GM12878 (cell line): Measurements from ENCODE around the gene HDDC3. TPM values are rescaled to one million over a fixed set of nuclear protein-coding genes. Genes with fewer than 3 reads are reported as not detected.

Experiments used
- ATAC-seq: fragments of 200-7000 bp; cut with Tn5 transposase; 3 replicates; pipeline ENCODE4 v1.9.1; 2020; ENCODE audit warnings: mild to moderate bottlenecking, moderate library complexity
- BruUV-seq: library from RNA; stranded (reverse); fragments of 400-500 nt; replicated peaks from 2 replicates; lab custom pipeline; 2021; lab: Mats Ljungman, UMichigan
- CTCF ChIA-PET: fragments of 300-600 bp; sonication (Branson Sonifier 250); formaldehyde crosslinking; extraction: SDS; loops from one replicate; lab custom pipeline; 2021; ENCODE audit warnings: inconsistent platforms; lab: Yijun Ruan, JAX
- POLR2A ChIA-PET: fragments of 350-600 bp; formaldehyde crosslinking; extraction: SDS; loops from one replicate; lab custom pipeline; 2021; ENCODE audit warnings: inconsistent platforms; lab: Charles Lee
- RAD21 ChIA-PET: fragments of 300-600 bp; sonication (Branson Sonifier 250); formaldehyde crosslinking; loops from one replicate; lab custom pipeline; 2023; ENCODE audit warnings: antibody characterized with exemption; ENCODE audit not compliant: unreplicated experiment; lab: Charles Lee
- SMC1A ChIA-PET: fragments of 300-600 bp; sonication (Branson Sonifier 250); formaldehyde crosslinking; loops from one replicate; lab custom pipeline; 2023; ENCODE audit not compliant: unreplicated experiment, uncharacterized antibody; lab: Charles Lee
- DNase-seq: peaks from one replicate; pipeline ENCODE4 v3.0.0-alpha.2; 2011; ENCODE audit warnings: low read depth, low spot score
- FAIRE-seq: peaks from 3 replicates; lab custom pipeline; 2011; peaks lifted over from hg19 to GRCh38; lab: Jason Lieb, UNC
- H2AFZ ChIP-seq: 2 replicates; pipeline ENCODE4 v1.6.0; 2011; ENCODE audit warnings: low read depth, low read length, control low read depth; ENCODE audit not compliant: control insufficient read depth
- H3K27ac ChIP-seq: 2 replicates; pipeline ENCODE4 v1.5.1; 2011; ENCODE audit warnings: control low read depth; ENCODE audit not compliant: control insufficient read depth, insufficient read depth
- H3K27me3 ChIP-seq, 2 experiments: replicated peaks in 1 of 2; 2 replicates each; pipeline versions ENCODE4 v1.6.0 to v1.6.1; 2011; ENCODE audit warnings: low read length in 1 of 2; ENCODE audit not compliant: control insufficient read depth in 2 of 2, insufficient read depth in 2 of 2
- H3K36me3 ChIP-seq, 2 experiments: 2 replicates each; pipeline ENCODE4 v1.5.1; 2011; ENCODE audit warnings: low read length in 1 of 2; ENCODE audit not compliant: control insufficient read depth in 2 of 2, insufficient read depth in 2 of 2
- H3K4me1 ChIP-seq: 2 replicates; pipeline ENCODE4 v1.6.1; 2011; ENCODE audit warnings: mild to moderate bottlenecking, low read length, moderate library complexity, mixed read lengths; ENCODE audit not compliant: control insufficient read depth, insufficient read depth
- H3K4me2 ChIP-seq: 2 replicates; pipeline ENCODE4 v1.6.0; 2011; ENCODE audit warnings: control low read depth; ENCODE audit not compliant: control insufficient read depth, insufficient read depth
- H3K4me3 ChIP-seq: fragments of 200-600 bp; sonication (generic); 2 replicates; pipeline ENCODE4 v1.5.1; 2016
- H3K79me2 ChIP-seq: 2 replicates; pipeline ENCODE4 v1.6.0; 2011; ENCODE audit warnings: low read length; ENCODE audit not compliant: control insufficient read depth, insufficient read depth
- H3K9ac ChIP-seq: 2 replicates; pipeline ENCODE4 v1.8.0; 2011; ENCODE audit warnings: low read length, control low read depth, mixed read lengths; ENCODE audit not compliant: control insufficient read depth, insufficient read depth
- H3K9me3 ChIP-seq: replicated peaks from 3 replicates; pipeline ENCODE4 v1.5.1; 2011; ENCODE audit warnings: mild to moderate bottlenecking, low read length; ENCODE audit not compliant: control insufficient read depth, insufficient read depth
- H4K20me1 ChIP-seq: 2 replicates; pipeline ENCODE4 v1.6.0; 2011; ENCODE audit not compliant: control insufficient read depth, insufficient read depth
- BCLAF1 ChIP-seq: fragments of 450-650 bp; IDR thresholded peaks from 2 replicates; pipeline ENCODE4 v1.6.1; 2017; ENCODE audit warnings: antibody characterized with exemption, mild to moderate bottlenecking, moderate library complexity
- MTA2 ChIP-seq: fragments of 450-650 bp; IDR thresholded peaks from 2 replicates; pipeline ENCODE4 v1.6.1; 2016; ENCODE audit warnings: low read depth, mild to moderate bottlenecking, moderate library complexity
- MTA3 ChIP-seq: IDR thresholded peaks from 2 replicates; pipeline ENCODE4 v1.6.1; 2012; ENCODE audit warnings: low read length, inconsistent platforms, borderline replicate concordance
- SMAD5 ChIP-seq: IDR thresholded peaks from 2 replicates; pipeline ENCODE4 v1.6.1; 2016; ENCODE audit warnings: antibody characterized with exemption, low read depth
- WGBS: methylation state at CpG from one replicate; pipeline ENCODE4 v1.1.6; 2016; ENCODE audit warnings: low lambda C conversion rate; ENCODE audit not compliant: insufficient replicate concordance, insufficient coverage; ENCODE audit errors: missing lambda C conversion rate; 5-methylcytosine and 5-hydroxymethylcytosine counted together
- in situ Hi-C: fragments of 300-500 bp; cut with MboI; formaldehyde crosslinking; loops from 9 replicates; pipeline ENCODE4 v1.14.3; 2018; ENCODE audit warnings: mixed read lengths
- intact Hi-C: fragments of 100-400 bp; cut with micrococcal nuclease; formaldehyde crosslinking; loops from one replicate; pipeline ENCODE4 v1.14.2; 2022; ENCODE audit not compliant: unreplicated experiment
- polyA plus RNA-seq, 11 experiments: library from polyadenylated mRNA; depleted of rRNA in 4 of 11; unstranded in 6 of 11; stranded (reverse) in 5 of 11; fragments of >200 nt; fragmentation: Nextera tagmentation in 4 of 11; fragmentation: Illumina TruSeq in 1 of 11; extraction: Ambion mirVana in 4 of 11; extraction: Trizol in 1 of 11; gene quantifications; 1 replicate in 1 of 11; 2 replicates in 10 of 11; pipeline versions ENCODE4 v1.2.1 to v1.2.3, GENCODE V29; 2011 to 2016; ENCODE audit warnings: inconsistent platforms in 2 of 11, missing spikeins in 2 of 11, low read depth in 1 of 11
- total RNA-seq, 4 experiments: library from RNA; depleted of rRNA in 3 of 4; stranded (reverse); fragments of >200 nt in 3 of 4; fragmentation: Illumina TruSeq in 1 of 4; extraction: Trizol in 1 of 4; gene quantifications; 2 replicates each; pipeline versions ENCODE4 v1.2.1 to v1.2.3, GENCODE V29; 2013 to 2021

Gene HDDC3
- total and polyA plus RNA-seq, 10 of the 15 experiments (the other 5 are each of a cell fraction or from before 2014, with no cell fraction given), result 5.6 to 39.5 (median 23.0) TPM

- Histone ChIP-seq H3K4me3 (no peak overlapping the region), H3K9ac (peak overlapping the region; percentile 73), H3K79me2 (no peaks in the 10 kb centered on the region; the same call in 1 of the 2 replicates), H2AFZ (no peak overlapping the region), H3K27ac (peak overlapping the region; percentile 57), H4K20me1 (no peaks in the 10 kb centered on the region), H3K9me3 (no peaks in the 10 kb centered on the region), H3K4me2 (no peak overlapping the region; the same call in 1 of the 2 replicates), H3K36me3 (peaks cover under 1 to 20% of the 10 kb centered on the region in 2 experiments; a peak in 3 of 4 replicates), H3K4me1 (peaks cover 19% of the 10 kb centered on the region), H3K27me3 (no peaks in the 10 kb centered on the region)
- intact Hi-C loops, result loop anchor here (10.0 kb wide), 1 partner anchor 389 kb away; no protein-coding TSS in a partner anchor
- no peak for FAIRE-seq
- ChIA-PET RAD21 (interaction anchor here (0.6 to 4.0 kb wide), 3 partner anchors 49 to 531 kb away, joined by 3 to 54 read pairs (median 4); partner anchors contain the start of genes HDDC3 and UNC45A), CTCF (interaction anchor here (4.2 to 4.7 kb wide), 2 partner anchors 49 to 234 kb away, joined by 69 to 104 read pairs; partner anchors contain the start of genes HDDC3 and UNC45A), SMC1A (interaction anchor here (4.6 kb wide), 1 partner anchor 234 kb away, joined by 49 read pairs; no protein-coding TSS in a partner anchor), POLR2A (interaction anchor here (0.6 kb wide), 1 partner anchor 16 kb away, joined by 5 read pairs; no protein-coding TSS in a partner anchor)
- DNase-seq, result no peak
- 78% methylated on average over 7 of the region's 7 CpGs for WGBS
- TF ChIP-seq SMAD5 (0 out of 2 replicates have a peak, but pooled peaks have one; percentile 37), MTA2 (no peak)
- no peak for ATAC-seq
- no TSS peak for BruUV-seq
- in situ Hi-C loops, result no loop called here
These were observed 48.8 kb downstream of the HDDC3 start for GRCh38 chr15:90883526-90883975.

DNA sequence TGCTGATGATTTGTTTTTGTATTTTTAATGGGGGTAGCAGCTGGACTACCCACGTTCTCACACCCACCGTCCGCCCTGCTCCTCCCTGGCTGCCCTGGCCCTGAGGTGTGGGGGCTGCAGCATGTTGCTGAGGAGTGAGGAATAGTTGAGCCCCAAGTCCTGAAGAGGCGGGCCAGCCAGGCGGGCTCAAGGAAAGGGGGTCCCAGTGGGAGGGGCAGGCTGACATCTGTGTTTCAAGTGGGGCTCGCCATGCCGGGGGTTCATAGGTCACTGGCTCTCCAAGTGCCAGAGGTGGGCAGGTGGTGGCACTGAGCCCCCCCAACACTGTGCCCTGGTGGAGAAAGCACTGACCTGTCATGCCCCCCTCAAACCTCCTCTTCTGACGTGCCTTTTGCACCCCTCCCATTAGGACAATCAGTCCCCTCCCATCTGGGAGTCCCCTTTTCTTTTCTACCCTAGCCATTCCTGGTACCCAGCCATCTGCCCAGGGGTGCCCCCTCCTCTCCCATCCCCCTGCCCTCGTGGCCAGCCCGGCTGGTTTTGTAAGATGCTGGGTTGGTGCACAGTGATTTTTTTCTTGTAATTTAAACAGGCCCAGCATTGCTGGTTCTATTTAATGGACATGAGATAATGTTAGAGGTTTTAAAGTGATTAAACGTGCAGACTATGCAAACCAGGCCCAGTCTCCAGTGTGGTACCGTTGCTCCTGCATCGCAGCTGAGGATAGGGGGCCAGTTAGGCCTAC is 49.4 kb downstream of the HDDC3 start:
- POLR2A ChIA-PET, result no interaction called here
- Histone ChIP-seq H2AFZ (no peak overlapping the region), H3K9ac (no peak overlapping the region), H3K4me2 (no peak overlapping the region), H3K27ac (no peak overlapping the region), H3K79me2 (no peaks in the 10 kb centered on the region; the same call in 1 of the 2 replicates), H3K4me1 (peaks cover 19% of the 10 kb centered on the region), H3K4me3 (no peak overlapping the region), H3K9me3 (no peaks in the 10 kb centered on the region), H3K27me3 (no peaks in the 10 kb centered on the region), H4K20me1 (no peaks in the 10 kb centered on the region), H3K36me3 (peaks cover 7 to 23% of the 10 kb centered on the region in 2 experiments; a peak in 3 of 4 replicates)
- intact Hi-C loops, result loop anchor here (10.0 kb wide), 1 partner anchor 388 kb away; no protein-coding TSS in a partner anchor
- no TSS peak for BruUV-seq
- no peak for DNase-seq
- no peak for ATAC-seq
- RAD21 ChIA-PET, result interaction anchor here (0.6 to 1.4 kb wide), 2 partner anchors 235 to 530 kb away, joined by 3 to 4 read pairs; no protein-coding TSS in a partner anchor
- FAIRE-seq, result no peak
- SMC1A ChIA-PET, result interaction anchor here (4.6 kb wide), 1 partner anchor 234 kb away, joined by 49 read pairs; no protein-coding TSS in a partner anchor
- TF ChIP-seq BCLAF1 (no peak), MTA3 (peak; percentile 23; the same call in 1 of the 2 replicates)
- in situ Hi-C loops, result no loop called here
- CTCF ChIA-PET, result interaction anchor here (4.2 to 4.7 kb wide), 2 partner anchors 49 to 234 kb away, joined by 69 to 104 read pairs; partner anchors contain the start of genes HDDC3 and UNC45A
- 78% methylated on average over 13 of the region's 13 CpGs for WGBS
